SK-N-MC (cell line): ENCODE measurements around the gene OCA2.

Source experiments
- EZH2 ChIP-seq: fragments of 200-600 bp; sonication (generic); IDR thresholded peaks from one replicate; pipeline ENCODE4 v1.6.1; 2017; ENCODE audit warnings: antibody characterized with exemption
- POLR2AphosphoS5 ChIP-seq: IDR thresholded peaks from 2 replicates; pipeline ENCODE4 v1.6.1; 2012; ENCODE audit warnings: mild to moderate bottlenecking, low read depth, low read length, borderline replicate concordance

DNA sequence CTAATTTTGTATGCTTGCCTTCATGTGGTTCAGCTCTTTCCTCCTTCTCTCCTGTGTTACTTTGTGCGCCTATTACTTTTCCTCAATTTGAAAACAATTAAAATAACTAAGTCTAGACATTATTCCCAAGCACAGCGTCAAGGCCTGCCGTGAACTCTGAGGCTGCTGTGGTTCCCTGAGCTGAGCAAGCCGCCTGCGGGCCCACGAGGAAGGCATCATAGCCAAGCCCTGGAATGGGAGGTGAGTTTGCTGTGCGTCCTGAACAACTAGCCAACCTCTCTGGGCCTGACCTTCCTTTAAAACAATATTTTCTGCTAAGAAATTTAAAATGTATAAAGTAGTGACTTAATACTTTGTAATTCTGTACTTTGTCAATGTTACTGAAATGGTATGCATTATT lies 327.2 kb downstream of the OCA2 start:
- TF ChIP-seq EZH2, result no peak
- no peak for TF ChIP-seq POLR2AphosphoS5
